GM18517 (cell line): ENCODE data around the gene PSMB11.

Experiments
- ATAC-seq: cut with Tn5 transposase; IDR thresholded peaks from one replicate; pipeline ENCODE4 v1.9.1; 2021; ENCODE audit warnings: mild to moderate bottlenecking, moderate library complexity; ENCODE audit not compliant: unreplicated experiment

PSMB11 gene

DNA sequence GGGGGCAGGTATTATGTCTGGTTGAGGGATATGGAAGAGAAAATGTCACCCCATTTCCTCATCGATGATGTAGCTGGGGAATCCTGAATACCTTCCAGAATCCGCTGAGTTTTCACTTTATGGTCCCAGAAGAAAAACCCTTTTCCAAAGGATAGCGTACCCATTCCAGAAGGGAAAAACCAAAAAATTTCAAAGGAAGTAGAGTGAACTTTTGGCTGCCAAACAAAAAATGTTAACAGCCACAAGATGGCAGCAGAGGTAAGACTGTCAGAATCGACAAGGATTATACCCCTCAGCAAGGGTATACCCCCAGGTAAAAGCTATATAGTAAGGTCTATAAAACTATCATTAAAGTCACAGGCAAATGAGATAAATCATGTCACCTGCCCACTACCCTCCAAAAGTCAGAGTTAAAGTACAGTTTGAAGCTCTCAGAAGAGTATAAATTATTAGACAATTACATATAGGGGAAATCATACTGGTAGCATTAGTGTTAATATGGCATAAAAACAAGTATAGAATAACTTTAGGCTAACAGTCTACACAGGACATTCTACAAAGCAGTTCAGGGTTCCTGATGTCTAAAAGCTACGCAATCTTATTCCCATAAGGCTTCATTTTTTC lies 34.9 kb downstream of the PSMB11 start:
- no peak for ATAC-seq

DNA sequence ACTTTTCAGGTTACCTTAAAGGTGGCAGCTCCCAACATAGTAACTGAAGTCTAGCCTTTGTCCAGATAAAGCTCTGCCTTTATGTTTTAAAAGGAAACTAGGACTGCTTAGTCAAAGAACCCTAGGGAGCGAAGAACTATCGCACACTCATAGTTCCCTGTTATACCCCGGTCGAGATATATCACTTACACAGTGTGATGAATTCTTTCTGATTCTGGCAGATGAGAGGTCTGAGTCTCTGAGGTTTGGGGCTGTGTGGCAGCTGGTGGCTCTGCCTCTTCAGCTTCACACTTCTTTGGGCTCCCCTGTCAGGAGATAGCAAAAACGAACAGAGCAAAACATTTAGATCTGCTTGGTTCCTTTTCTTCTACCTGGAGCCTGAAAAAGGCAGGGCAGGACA lies 36.0 kb downstream of the PSMB11 start:
- no peak for ATAC-seq

DNA sequence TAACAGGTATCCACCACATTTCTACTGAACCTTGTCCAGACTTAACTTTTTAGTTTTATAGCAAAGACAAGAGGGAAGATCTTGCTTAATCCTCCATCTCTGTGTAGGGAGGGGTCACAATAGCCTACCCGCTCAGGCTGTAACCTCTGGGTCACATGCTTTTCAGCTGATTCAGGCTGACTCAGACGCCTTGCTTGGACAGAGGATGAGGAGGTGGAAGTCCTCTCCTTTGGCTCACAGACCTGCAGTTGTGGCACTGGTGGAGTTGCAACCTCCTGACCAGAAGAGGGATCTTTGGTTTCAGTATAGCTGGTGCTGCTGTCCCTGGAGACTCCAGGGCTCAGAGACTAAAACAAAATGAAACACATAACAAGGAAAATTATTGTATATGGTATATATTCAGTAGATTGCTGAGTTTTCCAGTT lies 36.7 kb downstream of the PSMB11 start:
- no peak for ATAC-seq

DNA sequence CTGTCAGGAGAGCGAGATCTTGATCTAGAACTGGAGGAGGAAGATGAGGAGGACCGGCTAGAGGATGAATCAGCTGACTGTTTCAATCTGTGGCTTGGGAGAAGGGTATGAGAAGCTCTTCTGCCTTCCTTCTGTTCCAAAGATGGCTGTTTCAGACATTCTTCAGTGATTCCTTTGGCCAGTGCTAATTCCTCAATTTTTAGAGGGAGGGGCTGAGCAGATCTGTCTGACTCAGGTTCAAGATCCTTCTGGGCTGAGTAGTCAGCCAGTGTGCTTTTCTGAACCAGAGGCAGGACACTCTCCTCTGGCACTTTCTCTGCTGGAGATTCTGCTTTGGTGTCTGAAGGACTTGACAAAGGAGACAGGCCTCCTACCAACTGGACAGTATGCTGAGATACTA lies 37.7 kb downstream of the PSMB11 start:
- no peak for ATAC-seq

DNA sequence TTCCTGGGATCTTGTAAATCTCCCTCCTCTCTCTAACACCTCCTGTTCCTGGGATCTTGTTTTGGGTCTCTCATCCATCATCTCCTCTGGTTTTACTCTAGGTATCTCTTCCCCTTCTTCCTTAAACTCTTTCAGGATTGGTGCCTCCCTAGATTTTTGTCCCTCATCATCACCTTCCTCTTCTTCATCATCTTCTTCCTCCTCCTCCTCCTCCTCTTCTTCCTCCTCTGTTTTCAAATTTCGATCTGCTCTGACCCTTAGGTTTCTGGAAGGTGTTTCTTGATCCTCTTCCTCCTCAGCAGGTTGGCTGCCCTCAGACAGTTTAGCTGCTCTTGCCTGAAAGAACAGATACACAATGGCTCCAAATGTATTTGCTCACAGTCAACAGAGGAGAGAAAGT lies 38.5 kb downstream of the PSMB11 start:
- ATAC-seq, result no peak

DNA sequence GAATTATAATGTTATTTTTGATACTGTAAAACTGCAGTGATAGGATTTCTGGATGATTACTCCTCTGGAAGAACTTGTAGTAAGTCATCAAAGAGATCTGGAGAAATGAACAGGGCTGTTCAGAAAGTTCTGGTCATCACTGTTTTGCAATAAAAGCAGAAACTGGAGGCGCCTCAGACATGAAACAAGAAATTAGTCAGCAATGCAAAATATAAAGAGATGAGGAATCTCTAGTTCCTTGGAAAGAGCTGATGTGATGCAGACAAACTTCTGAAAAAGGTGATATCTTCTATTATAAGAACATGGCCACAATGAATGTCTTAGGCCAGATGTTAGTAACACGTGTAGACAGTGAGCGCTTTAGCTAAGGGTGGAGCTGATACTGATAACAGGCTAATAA lies 43.4 kb downstream of the PSMB11 start:
- ATAC-seq, result no peak

DNA sequence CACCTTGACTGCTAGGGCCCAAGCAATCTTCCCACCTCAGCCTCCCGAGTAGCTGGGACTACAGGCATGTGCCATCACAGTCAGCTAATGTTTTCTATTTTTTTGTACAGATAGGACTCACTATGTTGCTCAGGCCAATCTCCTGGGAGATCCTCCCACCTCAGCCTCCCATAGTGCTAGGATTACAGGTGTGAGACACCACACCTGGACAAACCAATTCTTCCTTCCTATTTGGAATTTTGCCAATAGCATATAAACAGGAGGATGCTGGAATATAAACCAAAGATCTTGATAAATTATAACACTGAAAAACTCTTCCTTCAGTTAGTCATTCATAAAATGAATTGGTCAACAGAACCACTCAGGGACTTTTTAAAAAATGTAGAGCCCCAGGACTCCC lies 44.6 kb downstream of the PSMB11 start:
- no peak for ATAC-seq

DNA sequence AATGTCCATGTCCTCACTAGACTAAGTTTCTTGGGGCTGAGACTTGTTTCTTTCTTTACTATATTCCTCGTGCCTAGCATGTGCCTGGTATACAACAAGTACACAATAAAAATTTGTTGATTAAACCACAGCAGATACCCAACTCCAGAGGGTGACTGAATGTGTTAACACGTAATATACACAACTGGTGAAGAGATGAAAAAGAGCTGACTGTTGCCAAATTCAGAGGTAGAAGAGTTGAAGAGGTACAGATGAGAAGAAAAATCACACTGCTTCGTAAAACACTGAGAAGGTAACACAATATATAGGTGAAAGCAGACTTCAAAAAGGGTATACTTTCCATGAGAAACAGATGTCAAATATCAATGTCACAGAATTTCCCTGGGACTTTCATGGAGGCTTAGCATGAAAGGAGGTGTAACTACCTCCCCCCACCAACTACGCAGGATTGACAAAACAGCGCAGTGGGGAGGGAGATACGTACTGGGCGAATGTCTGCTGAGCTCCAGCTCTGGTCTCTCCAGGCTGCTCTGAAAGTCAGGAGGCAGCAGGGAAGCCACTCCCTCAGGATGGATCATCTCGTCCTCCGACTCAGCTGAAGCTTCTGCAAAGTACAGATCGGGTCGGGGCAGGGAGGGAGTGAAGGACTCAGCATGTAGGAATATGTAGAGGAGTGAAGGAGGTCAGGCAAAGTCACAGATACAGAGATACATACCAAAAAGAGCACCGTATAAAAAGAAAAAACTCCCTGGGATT lies 47.7 kb downstream of the PSMB11 start:
- ATAC-seq, result no peak

DNA sequence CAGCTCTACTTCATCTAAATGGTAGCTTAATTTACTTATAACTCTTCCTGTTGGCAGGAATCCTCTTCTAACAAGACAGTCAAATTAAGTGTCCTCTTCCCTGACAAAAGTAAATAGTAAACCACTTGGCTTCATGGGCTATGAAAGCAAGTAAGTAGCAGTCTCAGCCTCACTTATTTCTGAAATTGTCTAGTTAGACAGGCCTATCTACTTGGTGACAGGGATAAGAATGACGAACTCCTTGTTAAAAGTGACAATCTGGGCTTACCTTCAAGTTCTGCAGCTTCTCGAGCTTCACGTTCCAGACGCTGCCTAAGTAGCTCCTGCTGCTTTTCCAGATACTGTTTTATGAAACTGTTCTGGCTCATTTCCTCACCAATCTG lies 48.2 kb downstream of the PSMB11 start:
- no peak for ATAC-seq

DNA sequence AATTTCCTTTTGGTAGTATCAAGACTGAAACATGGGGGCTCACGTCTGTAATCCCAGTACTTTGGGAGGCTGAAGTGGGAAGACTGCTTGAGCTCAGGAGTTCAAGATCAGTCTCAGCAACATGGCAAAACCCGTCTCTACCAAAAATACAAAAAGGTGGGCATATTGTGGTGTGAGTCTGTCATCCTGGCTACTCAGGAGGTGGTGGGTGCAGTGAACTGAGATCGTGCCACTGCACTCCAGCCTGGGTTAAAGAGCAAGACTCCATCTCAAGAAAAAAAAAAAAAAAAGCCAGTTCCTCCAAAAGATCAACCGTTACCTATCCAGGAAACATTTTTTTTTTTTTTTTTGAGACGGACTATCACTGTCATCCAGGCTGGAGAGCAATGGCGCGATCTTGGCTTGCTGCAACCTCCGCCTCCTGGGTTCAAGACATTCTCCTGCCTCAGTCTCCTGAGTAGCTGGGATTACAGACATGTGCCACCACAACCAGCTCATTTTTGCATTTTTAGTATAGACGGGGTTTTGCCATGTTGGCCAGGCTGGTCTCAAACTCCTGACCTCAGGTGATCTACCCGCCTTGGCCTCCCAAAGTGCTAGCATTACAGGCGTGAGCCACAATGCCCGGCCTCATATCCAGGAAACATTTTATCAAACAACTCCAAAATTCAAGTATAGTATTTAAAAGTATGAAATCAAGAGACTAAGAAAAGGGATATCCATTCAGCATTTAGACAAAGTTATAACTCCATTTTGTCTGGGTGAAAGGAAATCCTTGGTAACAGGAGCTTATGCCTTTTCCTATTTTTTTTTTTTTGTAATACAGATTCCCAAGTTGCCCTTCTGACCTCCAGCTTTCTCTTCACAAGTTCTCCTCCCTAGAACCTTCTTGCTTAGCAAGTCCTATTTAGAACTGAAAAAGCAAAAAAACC lies 49.5 kb downstream of the PSMB11 start:
- ATAC-seq, result no peak

DNA sequence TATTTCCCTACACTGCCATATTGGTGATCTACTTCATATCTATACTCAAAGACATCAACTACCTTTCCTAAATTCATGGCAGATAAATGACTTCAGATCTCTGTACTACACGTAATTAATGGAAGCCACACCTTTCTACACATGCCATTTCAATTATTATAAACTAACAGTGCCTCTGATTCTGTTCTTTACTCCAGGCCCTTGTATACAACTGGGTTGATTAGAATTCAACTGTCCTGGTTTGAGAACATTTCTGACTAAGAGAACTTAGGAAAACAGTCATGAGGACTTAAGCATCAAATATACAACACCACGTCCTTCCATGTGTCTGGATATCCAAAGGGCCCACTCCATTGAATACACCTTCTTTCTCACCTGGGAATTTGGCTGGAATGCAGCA lies 51.1 kb downstream of the PSMB11 start:
- ATAC-seq, result no peak

DNA sequence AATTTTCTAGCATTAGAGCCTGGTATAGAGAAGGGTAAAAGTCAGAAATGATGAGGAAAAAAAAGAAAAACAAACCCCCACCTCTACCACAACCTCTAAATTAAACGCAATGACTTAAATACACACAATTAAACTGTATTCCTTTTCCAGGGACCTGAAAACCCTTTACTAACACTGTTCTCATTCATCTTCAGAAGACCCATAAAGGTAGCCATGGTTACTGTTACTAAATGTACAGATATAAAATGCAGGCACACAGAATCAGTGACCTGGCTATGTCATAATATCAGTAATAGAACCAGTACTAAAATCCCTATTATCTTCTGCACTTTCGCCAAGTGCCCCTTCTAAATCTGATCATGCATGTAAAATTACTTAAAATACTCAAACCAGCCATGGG lies 51.5 kb downstream of the PSMB11 start:
- no peak for ATAC-seq
